Measurements from ENCODE around the gene SPDL1. TPM values are rescaled to one million over a fixed set of nuclear protein-coding genes. Genes with fewer than 3 reads are reported as not detected.

Gene SPDL1
- total and polyA plus RNA-seq, 2 donors (not counting 1 experiment from before 2014, with no cell fraction given) = 4.1 to 17.9 TPM

DNA sequence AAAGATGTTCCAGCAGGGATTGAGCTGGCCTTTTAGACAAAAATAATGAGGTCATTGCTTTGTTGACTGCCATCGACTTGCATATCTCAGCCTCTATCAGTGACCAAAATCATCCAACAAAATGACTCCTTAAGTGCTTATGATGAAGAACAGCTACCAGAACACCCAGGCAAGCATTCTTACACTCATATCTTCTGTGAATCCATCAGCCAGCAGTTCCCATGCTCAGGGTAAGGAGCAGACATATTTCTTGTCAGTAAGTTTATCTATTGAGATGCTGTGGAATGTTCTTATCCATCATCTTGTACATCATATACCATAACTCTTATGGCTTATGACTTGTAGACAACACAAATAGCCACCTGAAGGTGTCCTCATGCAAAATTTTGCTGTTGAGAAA, 20.2 kb upstream of the SPDL1 start:
- Histone ChIP-seq H3K79me2 (ENCODE audit: control insufficient read depth, insufficient read depth, low read length) (no peaks in the 10 kb centered on the region), H3K9me3 (ENCODE audit: control extremely low read depth in 1 of 3, control insufficient read depth in 2 of 3, insufficient read depth in 1 of 3, low read length in 2 of 3) (no peaks in the 10 kb centered on the region), H4K20me1 (ENCODE audit: control insufficient read depth, insufficient read depth, low read length, poor library complexity, severe bottlenecking) (no peaks in the 10 kb centered on the region), H3K27me3 (replicated peaks in 1 of 4; ENCODE audit: control extremely low read depth in 1 of 4, control insufficient read depth in 3 of 4, insufficient read depth in 4 of 4, low read length in 3 of 4) (peaks cover 0 to 18% (median 11%) of the 10 kb centered on the region in 4 experiments), H3K4me3 (ENCODE audit: control extremely low read depth in 1 of 5, extremely low read depth in 1 of 5, insufficient read depth in 1 of 5, low read depth in 2 of 5, low read length in 4 of 5) (no peak overlapping the region), H3K9ac (ENCODE audit: low read length) (no peak overlapping the region), H3K4me2 (replicated peaks; ENCODE audit: low read depth, low read length, poor library complexity, severe bottlenecking) (no peak overlapping the region), H3K4me1 (ENCODE audit: control insufficient read depth in 2 of 2, insufficient read depth in 2 of 2, low read length in 2 of 2) (no peaks in the 10 kb centered on the region), H3K36me3 (replicated peaks in 1 of 2; ENCODE audit: control extremely low read depth in 1 of 2, control insufficient read depth in 1 of 2, extremely low read depth in 1 of 2, insufficient read depth in 2 of 2, low read length in 1 of 2) (no peaks in the 10 kb centered on the region), H2AFZ (ENCODE audit: insufficient read depth, low read depth, low read length, poor library complexity, severe bottlenecking) (no peak overlapping the region), H3K27ac (ENCODE audit: low read length in 2 of 2) (no peak overlapping the region)
- H3K4me3 Mint-ChIP-seq = no peak overlapping the region
- ATAC-seq (ENCODE audit: low read depth) = no peak
- no peaks in the 10 kb centered on the region for H3K4me1 Mint-ChIP-seq
- no peak for DNase-seq
- ChIA-PET POLR2A (no interaction called here), CTCF (no interaction called here)
- peaks cover 63% of the 10 kb centered on the region for H3K27me3 Mint-ChIP-seq
- no peak overlapping the region for H3K27ac Mint-ChIP-seq
- TF ChIP-seq, protein P1, sequence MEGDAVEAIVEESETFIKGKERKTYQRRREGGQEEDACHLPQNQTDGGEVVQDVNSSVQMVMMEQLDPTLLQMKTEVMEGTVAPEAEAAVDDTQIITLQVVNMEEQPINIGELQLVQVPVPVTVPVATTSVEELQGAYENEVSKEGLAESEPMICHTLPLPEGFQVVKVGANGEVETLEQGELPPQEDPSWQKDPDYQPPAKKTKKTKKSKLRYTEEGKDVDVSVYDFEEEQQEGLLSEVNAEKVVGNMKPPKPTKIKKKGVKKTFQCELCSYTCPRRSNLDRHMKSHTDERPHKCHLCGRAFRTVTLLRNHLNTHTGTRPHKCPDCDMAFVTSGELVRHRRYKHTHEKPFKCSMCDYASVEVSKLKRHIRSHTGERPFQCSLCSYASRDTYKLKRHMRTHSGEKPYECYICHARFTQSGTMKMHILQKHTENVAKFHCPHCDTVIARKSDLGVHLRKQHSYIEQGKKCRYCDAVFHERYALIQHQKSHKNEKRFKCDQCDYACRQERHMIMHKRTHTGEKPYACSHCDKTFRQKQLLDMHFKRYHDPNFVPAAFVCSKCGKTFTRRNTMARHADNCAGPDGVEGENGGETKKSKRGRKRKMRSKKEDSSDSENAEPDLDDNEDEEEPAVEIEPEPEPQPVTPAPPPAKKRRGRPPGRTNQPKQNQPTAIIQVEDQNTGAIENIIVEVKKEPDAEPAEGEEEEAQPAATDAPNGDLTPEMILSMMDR (IDR thresholded peaks at IDR 0.05) = no peak
- no peak for TF ChIP-seq EZH2 (IDR thresholded peaks at IDR 0.05; ENCODE audit: borderline replicate concordance, insufficient read depth, low read depth, low read length, poor library complexity, severe bottlenecking)
- WGBS (ENCODE audit: insufficient coverage) = no CpG with 5 or more reads among the region's 1 CpG
- intact Hi-C loops (cut with micrococcal nuclease) = no loop called here
- no peaks in the 10 kb centered on the region for H3K9me3 Mint-ChIP-seq (ENCODE audit: insufficient read depth)

GRCh38 chr5:169566202-169566601, 17.4 kb upstream of the SPDL1 start:
- Mint-ChIP-seq H3K9me3 (ENCODE audit: insufficient read depth) (no peaks in the 10 kb centered on the region), H3K27ac (no peak overlapping the region), H3K4me1 (no peaks in the 10 kb centered on the region), H3K4me3 (no peak overlapping the region), H3K27me3 (peaks cover 57% of the 10 kb centered on the region)
- H3K27ac ChIP-seq (ENCODE audit: low read length in 2 of 2) = no peak overlapping the region
- H2AFZ ChIP-seq (ENCODE audit: insufficient read depth, low read depth, low read length, poor library complexity, severe bottlenecking) = no peak overlapping the region
- TF ChIP-seq, protein P1 (IDR thresholded peaks at IDR 0.05) = no peak
- TF ChIP-seq EZH2 (IDR thresholded peaks at IDR 0.05; ENCODE audit: borderline replicate concordance, insufficient read depth, low read depth, low read length, poor library complexity, severe bottlenecking) = no peak
- H3K4me1 ChIP-seq (ENCODE audit: control insufficient read depth in 2 of 2, insufficient read depth in 2 of 2, low read length in 2 of 2) = no peaks in the 10 kb centered on the region
- WGBS (ENCODE audit: insufficient coverage) = no CpG with 5 or more reads among the region's 1 CpG
- CTCF ChIA-PET = no interaction called here
- no peaks in the 10 kb centered on the region for H3K79me2 ChIP-seq (ENCODE audit: control insufficient read depth, insufficient read depth, low read length)
- H4K20me1 ChIP-seq (ENCODE audit: control insufficient read depth, insufficient read depth, low read length, poor library complexity, severe bottlenecking) = no peaks in the 10 kb centered on the region
- intact Hi-C loops (cut with micrococcal nuclease) = no loop called here
- H3K4me2 ChIP-seq (replicated peaks; ENCODE audit: low read depth, low read length, poor library complexity, severe bottlenecking) = no peak overlapping the region
- DNase-seq (no peak), ATAC-seq (ENCODE audit: low read depth) (no peak)
- no peaks in the 10 kb centered on the region for H3K9me3 ChIP-seq (ENCODE audit: control extremely low read depth in 1 of 3, control insufficient read depth in 2 of 3, insufficient read depth in 1 of 3, low read length in 2 of 3)
- POLR2A ChIA-PET = no interaction called here
- H3K27me3 ChIP-seq (replicated peaks in 1 of 4; ENCODE audit: control extremely low read depth in 1 of 4, control insufficient read depth in 3 of 4, insufficient read depth in 4 of 4, low read length in 3 of 4) = peaks cover 0 to 24% (median 8%) of the 10 kb centered on the region in 4 experiments
- no peak overlapping the region for H3K4me3 ChIP-seq (ENCODE audit: control extremely low read depth in 1 of 5, extremely low read depth in 1 of 5, insufficient read depth in 1 of 5, low read depth in 2 of 5, low read length in 4 of 5)
- no peaks in the 10 kb centered on the region for H3K36me3 ChIP-seq (replicated peaks in 1 of 2; ENCODE audit: control extremely low read depth in 1 of 2, control insufficient read depth in 1 of 2, extremely low read depth in 1 of 2, insufficient read depth in 2 of 2, low read length in 1 of 2)
- no peak overlapping the region for H3K9ac ChIP-seq (ENCODE audit: low read length)

Data from B cell (primary cell).